OCI-LY3 (cell line): Measurements from ENCODE around the gene SALL2.

Source experiments
- H2AFZ ChIP-seq: fragments of 200-600, 300-600 bp; shearing (Covaris generic); 2 replicates; pipeline ENCODE4 v1.6.0; 2014; ENCODE audit warnings: antibody characterized with exemption, low read depth, low read length
- H3K27ac ChIP-seq: fragments of 200-600, 300-600 bp; sonication (generic); 2 replicates; pipeline ENCODE4 v1.5.1; 2014; ENCODE audit warnings: mild to moderate bottlenecking, low read length, moderate library complexity, mixed read lengths
- H3K27me3 ChIP-seq: fragments of 200-600, 300-600 bp; sonication (generic); 2 replicates; pipeline ENCODE4 v1.6.1; 2014; ENCODE audit warnings: low read depth, low read length, mixed read lengths
- H3K36me3 ChIP-seq: fragments of 200-600, 300-600 bp; sonication (generic); replicated peaks from 2 replicates; pipeline ENCODE3; 2014; ENCODE audit warnings: low read depth, low read length, mixed read lengths
- H3K4me1 ChIP-seq: fragments of 300-600, 200-600 bp; sonication (generic); 2 replicates; pipeline ENCODE4 v1.6.1; 2014; ENCODE audit warnings: low read length, mixed read lengths
- H3K4me2 ChIP-seq: fragments of 200-600, 300-600 bp; sonication (generic); 2 replicates; pipeline ENCODE4 v1.6.1; 2014; ENCODE audit warnings: low read length, mixed read lengths
- H3K4me3 ChIP-seq: fragments of 300-600, 200-600 bp; sonication (generic); 2 replicates; pipeline ENCODE4 v1.5.1; 2014; ENCODE audit warnings: antibody characterized with exemption, mild to moderate bottlenecking, low read length, moderate library complexity
- H3K79me2 ChIP-seq: fragments of 300-600, 200-600 bp; shearing (Covaris generic); 2 replicates; pipeline ENCODE4 v1.6.1; 2014; ENCODE audit warnings: mild to moderate bottlenecking, low read length, mixed read lengths
- H3K9ac ChIP-seq: fragments of 300-600, 200-600 bp; shearing (Covaris generic); 2 replicates; pipeline ENCODE4 v1.6.0; 2014; ENCODE audit warnings: mild to moderate bottlenecking, low read length, moderate library complexity
- H3K9me3 ChIP-seq: fragments of 200-600, 300-600 bp; shearing (Covaris generic); 2 replicates; pipeline ENCODE4 v1.6.1; 2014; ENCODE audit warnings: low read length, mixed read lengths; ENCODE audit not compliant: insufficient read depth
- H4K20me1 ChIP-seq: fragments of 200-600, 300-600 bp; sonication (generic); 2 replicates; pipeline ENCODE4 v1.6.1; 2016; ENCODE audit warnings: low read length, mixed read lengths; ENCODE audit not compliant: insufficient read depth
- EZH2phosphoT487 ChIP-seq: fragments of 200-600 bp; shearing (Covaris generic); IDR thresholded peaks from 2 replicates; pipeline ENCODE4 v1.6.1; 2018; ENCODE audit warnings: antibody characterized with exemption, mixed run types, low read depth
- TF ChIP-seq, protein P1 (sequence below): fragments of 200-600, 300-600 bp; sonication (generic); IDR thresholded peaks from 2 replicates; pipeline ENCODE4 v1.5.1; 2014; ENCODE audit warnings: antibody characterized with exemption, low read length, low read depth

Gene SALL2

GRCh38 chr14:21475767-21476522 is 50.2 kb downstream of the SALL2 start:
- H3K27me3 ChIP-seq = no peaks in the 10 kb centered on the region
- peaks cover 12% of the 10 kb centered on the region for H3K4me1 ChIP-seq
- peaks cover 24% of the 10 kb centered on the region for H3K79me2 ChIP-seq
- peak overlapping the region; percentile 57 for H3K27ac ChIP-seq
- peak overlapping the region; percentile 76 for H2AFZ ChIP-seq
- peak overlapping the region; percentile 92 for H3K4me3 ChIP-seq
- peak overlapping the region; percentile 71 for H3K4me2 ChIP-seq
- no peaks in the 10 kb centered on the region for H3K36me3 ChIP-seq
- H3K9me3 ChIP-seq = no peaks in the 10 kb centered on the region
- no peaks in the 10 kb centered on the region for H4K20me1 ChIP-seq
- no peak for TF ChIP-seq EZH2phosphoT487
- TF ChIP-seq, protein P1, sequence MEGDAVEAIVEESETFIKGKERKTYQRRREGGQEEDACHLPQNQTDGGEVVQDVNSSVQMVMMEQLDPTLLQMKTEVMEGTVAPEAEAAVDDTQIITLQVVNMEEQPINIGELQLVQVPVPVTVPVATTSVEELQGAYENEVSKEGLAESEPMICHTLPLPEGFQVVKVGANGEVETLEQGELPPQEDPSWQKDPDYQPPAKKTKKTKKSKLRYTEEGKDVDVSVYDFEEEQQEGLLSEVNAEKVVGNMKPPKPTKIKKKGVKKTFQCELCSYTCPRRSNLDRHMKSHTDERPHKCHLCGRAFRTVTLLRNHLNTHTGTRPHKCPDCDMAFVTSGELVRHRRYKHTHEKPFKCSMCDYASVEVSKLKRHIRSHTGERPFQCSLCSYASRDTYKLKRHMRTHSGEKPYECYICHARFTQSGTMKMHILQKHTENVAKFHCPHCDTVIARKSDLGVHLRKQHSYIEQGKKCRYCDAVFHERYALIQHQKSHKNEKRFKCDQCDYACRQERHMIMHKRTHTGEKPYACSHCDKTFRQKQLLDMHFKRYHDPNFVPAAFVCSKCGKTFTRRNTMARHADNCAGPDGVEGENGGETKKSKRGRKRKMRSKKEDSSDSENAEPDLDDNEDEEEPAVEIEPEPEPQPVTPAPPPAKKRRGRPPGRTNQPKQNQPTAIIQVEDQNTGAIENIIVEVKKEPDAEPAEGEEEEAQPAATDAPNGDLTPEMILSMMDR = no peak
- peak overlapping the region; percentile 73 for H3K9ac ChIP-seq
